Suprapubic skin (tissue), 4 donors: ENCODE data around the gene CRTAP. TPM values are rescaled to one million over a fixed set of nuclear protein-coding genes. Genes with fewer than 3 reads are reported as not detected.

Experiments
- DNase-seq, 2 donors: peaks; one replicate each; pipeline ENCODE4 v3.0.0-alpha.2; 2019; ENCODE audit warnings: low spot score in 2 of 2
- H3K27ac ChIP-seq: fragments of 200-600 bp; sonication (generic); one replicate; pipeline ENCODE4 v1.5.1; 2019
- H3K27me3 ChIP-seq: fragments of 200-600 bp; sonication (generic); one replicate; pipeline ENCODE4 v1.5.1; 2019
- H3K36me3 ChIP-seq: fragments of 200-600 bp; sonication (generic); one replicate; pipeline ENCODE4 v1.5.1; 2019
- H3K4me1 ChIP-seq: fragments of 200-600 bp; sonication (generic); one replicate; pipeline ENCODE4 v1.5.1; 2019
- H3K4me3 ChIP-seq: fragments of 200-600 bp; sonication (generic); one replicate; pipeline ENCODE4 v1.5.1; 2019; ENCODE audit warnings: mild to moderate bottlenecking
- H3K9me3 ChIP-seq: fragments of 200-600 bp; sonication (generic); one replicate; pipeline ENCODE4 v1.5.1; 2019
- EP300 ChIP-seq: sonication (generic); formaldehyde crosslinking; IDR thresholded peaks from one replicate; pipeline ENCODE4 v1.6.1; 2017; ENCODE audit warnings: antibody characterized with exemption
- POLR2A ChIP-seq, 2 donors: fragments of 450-650 bp; IDR thresholded peaks; one replicate each; pipeline ENCODE4 v1.6.1; 2017; ENCODE audit warnings: antibody characterized with exemption in 2 of 2, mild to moderate bottlenecking in 2 of 2, moderate library complexity in 2 of 2
- POLR2AphosphoS5 ChIP-seq, 3 donors: sonication (generic); formaldehyde crosslinking; IDR thresholded peaks; one replicate each; pipeline ENCODE4 v1.6.1; 2017; ENCODE audit warnings: antibody characterized with exemption in 3 of 3
- WGBS: methylation state at CpG from one replicate; pipeline ENCODE4 v1.1.5; 2018; 5-methylcytosine and 5-hydroxymethylcytosine counted together
- total RNA-seq, 4 donors: library from RNA; depleted of rRNA; stranded (reverse); fragments of >200 nt; gene quantifications; one replicate each; pipeline ENCODE4 v1.1.0, GENCODE V29; 2016
- TF ChIP-seq, protein P1 (sequence below), 2 donors: fragments of 200-600 bp in 1 of 2; fragments of 450-650 bp in 1 of 2; sonication (generic) in 1 of 2; IDR thresholded peaks; one replicate each; pipeline ENCODE4 v1.5.1; 2016 to 2019; ENCODE audit warnings: antibody characterized with exemption in 2 of 2, mild to moderate bottlenecking in 1 of 2, moderate library complexity in 1 of 2

Gene CRTAP
- total RNA-seq, 4 donors from 2014 or later, result 99.5 to 162 (median 135) TPM

DNA sequence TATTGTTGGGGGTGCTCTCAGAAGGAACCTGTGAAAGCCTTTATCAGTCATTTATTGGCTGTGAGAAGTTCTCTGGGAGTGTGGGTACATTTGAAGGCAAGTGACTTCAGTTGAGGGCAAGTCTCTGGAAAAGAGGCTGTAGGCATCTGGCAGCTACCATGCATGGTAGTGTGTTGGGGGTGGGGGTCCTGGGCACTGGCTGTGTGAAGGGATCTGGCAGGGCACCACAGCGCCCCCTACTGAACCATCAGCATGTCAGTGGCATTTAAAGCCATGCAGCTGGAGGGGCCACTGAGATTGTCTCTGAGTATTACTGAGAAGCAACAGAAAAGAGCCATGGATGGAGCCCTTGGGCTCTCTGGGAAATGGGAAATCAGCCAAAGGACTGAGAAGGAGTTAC lies 30.6 kb downstream of the CRTAP start:
- Histone ChIP-seq H3K27me3 (no peaks in the 10 kb centered on the region), H3K4me3 (no peak overlapping the region), H3K9me3 (no peaks in the 10 kb centered on the region), H3K36me3 (peaks cover 43% of the 10 kb centered on the region), H3K4me1 (peaks cover 13% of the 10 kb centered on the region), H3K27ac (no peak overlapping the region)
- no peak for DNase-seq
- WGBS, result 50% methylated on average over 1 of the region's 1 CpG
- no peak for TF ChIP-seq EP300

DNA sequence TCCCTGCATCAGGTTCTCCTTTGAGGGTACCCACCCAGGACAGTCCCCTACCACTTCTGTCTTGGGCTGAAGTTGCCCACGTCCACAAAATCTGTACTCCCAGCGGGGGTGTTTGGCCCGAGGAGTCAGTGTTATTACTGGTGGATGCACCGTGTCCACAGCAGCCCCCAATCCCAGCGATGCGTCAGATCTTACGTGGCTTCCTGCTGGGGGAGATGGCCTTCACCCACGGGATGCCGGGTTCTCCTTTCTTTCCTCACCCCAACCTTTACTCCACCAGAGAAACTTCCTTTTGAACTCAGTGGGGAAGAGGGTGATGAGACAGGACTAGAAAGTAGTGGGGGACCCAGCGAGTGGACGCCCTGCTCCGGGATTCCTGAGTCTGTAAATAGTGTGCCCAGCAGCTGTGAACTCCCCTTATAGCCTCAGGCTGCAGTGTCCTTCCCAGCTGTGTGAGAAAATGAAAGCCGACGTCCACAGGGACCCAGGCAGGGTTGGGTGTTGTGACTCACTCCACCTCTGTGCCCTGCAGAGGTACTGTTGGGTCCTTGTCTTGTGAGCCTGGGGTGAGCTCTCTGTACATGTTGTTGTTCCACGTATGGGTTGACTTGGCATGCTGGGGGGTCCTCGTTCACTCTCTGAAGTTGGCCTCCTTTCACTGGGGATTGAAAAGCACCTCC lies 31.5 kb downstream of the CRTAP start:
- DNase-seq, result no peak
- peaks cover 41% of the 10 kb centered on the region for H3K36me3 ChIP-seq
- TF ChIP-seq POLR2AphosphoS5 (IDR thresholded peaks at IDR 0.05), result no peak
- TF ChIP-seq POLR2A (IDR thresholded peaks at IDR 0.05), result no peak
- TF ChIP-seq, protein P1, sequence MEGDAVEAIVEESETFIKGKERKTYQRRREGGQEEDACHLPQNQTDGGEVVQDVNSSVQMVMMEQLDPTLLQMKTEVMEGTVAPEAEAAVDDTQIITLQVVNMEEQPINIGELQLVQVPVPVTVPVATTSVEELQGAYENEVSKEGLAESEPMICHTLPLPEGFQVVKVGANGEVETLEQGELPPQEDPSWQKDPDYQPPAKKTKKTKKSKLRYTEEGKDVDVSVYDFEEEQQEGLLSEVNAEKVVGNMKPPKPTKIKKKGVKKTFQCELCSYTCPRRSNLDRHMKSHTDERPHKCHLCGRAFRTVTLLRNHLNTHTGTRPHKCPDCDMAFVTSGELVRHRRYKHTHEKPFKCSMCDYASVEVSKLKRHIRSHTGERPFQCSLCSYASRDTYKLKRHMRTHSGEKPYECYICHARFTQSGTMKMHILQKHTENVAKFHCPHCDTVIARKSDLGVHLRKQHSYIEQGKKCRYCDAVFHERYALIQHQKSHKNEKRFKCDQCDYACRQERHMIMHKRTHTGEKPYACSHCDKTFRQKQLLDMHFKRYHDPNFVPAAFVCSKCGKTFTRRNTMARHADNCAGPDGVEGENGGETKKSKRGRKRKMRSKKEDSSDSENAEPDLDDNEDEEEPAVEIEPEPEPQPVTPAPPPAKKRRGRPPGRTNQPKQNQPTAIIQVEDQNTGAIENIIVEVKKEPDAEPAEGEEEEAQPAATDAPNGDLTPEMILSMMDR (IDR thresholded peaks at IDR 0.05), result no peak
- no peak for TF ChIP-seq EP300
- H3K27ac ChIP-seq, result no peak overlapping the region
- no peak overlapping the region for H3K4me3 ChIP-seq
- no peaks in the 10 kb centered on the region for H3K27me3 ChIP-seq
- peaks cover 13% of the 10 kb centered on the region for H3K4me1 ChIP-seq
- WGBS, result 91% methylated on average over 16 of the region's 16 CpGs
- no peaks in the 10 kb centered on the region for H3K9me3 ChIP-seq

DNA sequence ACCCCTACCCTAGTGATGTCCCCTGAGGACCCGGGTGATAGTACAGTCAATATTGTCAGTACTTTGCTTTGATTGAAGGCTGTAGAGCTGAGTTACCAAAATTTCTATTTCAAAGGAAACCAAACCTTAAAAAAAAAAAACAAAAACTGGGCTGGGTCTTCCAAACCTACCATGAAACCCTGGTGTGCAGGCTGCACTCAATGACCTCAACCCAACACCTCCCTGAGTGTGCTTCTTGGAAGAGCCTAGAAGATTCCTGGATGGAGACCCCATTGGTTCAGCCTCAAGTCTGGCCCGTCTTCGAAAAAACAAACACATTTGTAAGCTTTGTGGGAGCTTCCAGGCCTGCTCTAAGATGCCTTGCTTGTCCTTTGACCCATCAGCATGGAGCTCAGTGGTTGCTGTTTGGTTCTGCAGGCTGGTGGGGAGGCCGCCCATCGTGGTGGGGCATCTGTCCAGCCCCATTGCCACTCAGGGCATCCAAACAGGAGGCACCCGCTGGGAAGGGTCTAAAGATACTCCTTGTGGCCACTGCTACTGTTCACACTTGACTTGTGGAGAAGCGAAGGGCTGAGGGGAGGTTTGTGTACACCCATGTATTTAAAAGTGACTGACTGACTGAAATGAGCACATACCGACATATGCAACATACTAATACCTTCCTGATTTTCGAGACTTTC lies 32.2 kb downstream of the CRTAP start:
- no peaks in the 10 kb centered on the region for H3K9me3 ChIP-seq
- H3K36me3 ChIP-seq, result peaks cover 34% of the 10 kb centered on the region
- no peak overlapping the region for H3K4me3 ChIP-seq
- H3K4me1 ChIP-seq, result peaks cover 13% of the 10 kb centered on the region
- WGBS, result 80% methylated on average over 9 of the region's 9 CpGs
- no peak for DNase-seq
- no peaks in the 10 kb centered on the region for H3K27me3 ChIP-seq
- no peak overlapping the region for H3K27ac ChIP-seq
- TF ChIP-seq POLR2A (IDR thresholded peaks at IDR 0.05), result no peak
- TF ChIP-seq EP300, result no peak
- TF ChIP-seq POLR2AphosphoS5 (IDR thresholded peaks at IDR 0.05), result no peak
- TF ChIP-seq, protein P1 (IDR thresholded peaks at IDR 0.05), result no peak

DNA sequence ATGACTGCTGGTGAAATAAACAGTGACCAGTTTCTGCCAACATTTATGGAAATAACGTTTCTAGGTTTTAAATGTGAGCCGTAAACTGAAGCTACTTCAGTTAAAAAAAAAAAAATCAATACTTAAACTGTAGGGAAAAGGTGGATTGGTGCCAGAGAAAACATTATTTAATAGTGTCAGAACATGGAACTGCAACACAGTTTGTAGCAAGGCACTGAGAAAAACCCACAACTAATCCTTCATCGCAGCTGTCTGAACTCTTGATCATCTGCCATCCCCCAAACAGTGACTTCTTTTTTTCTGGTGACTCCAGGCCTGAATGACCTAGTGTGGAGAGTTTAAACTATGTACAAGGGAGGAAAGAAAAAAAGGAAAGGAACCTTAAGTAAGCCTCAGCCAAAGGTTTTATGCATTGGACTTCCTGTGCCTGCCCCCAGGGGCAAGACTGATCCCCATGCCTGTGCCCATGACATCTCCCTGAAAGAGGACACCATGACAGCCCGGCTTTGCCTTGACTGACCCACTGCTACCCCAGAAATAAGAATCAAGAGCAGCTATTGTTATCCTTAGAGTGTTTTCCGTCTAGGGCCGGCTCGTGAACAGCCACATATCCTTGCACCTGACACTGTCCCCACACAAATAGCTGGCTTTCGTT lies 33.1 kb downstream of the CRTAP start:
- no peak overlapping the region for H3K27ac ChIP-seq
- H3K4me3 ChIP-seq, result no peak overlapping the region
- H3K27me3 ChIP-seq, result no peaks in the 10 kb centered on the region
- TF ChIP-seq POLR2A (IDR thresholded peaks at IDR 0.05) (no peak), POLR2AphosphoS5 (IDR thresholded peaks at IDR 0.05) (no peak), EP300 (no peak)
- TF ChIP-seq, protein P1 (IDR thresholded peaks at IDR 0.05), result no peak
- H3K36me3 ChIP-seq, result peaks cover 27% of the 10 kb centered on the region
- WGBS, result 44% methylated on average over 8 of the region's 8 CpGs
- no peaks in the 10 kb centered on the region for H3K9me3 ChIP-seq
- no peak for DNase-seq
- peaks cover 13% of the 10 kb centered on the region for H3K4me1 ChIP-seq

DNA sequence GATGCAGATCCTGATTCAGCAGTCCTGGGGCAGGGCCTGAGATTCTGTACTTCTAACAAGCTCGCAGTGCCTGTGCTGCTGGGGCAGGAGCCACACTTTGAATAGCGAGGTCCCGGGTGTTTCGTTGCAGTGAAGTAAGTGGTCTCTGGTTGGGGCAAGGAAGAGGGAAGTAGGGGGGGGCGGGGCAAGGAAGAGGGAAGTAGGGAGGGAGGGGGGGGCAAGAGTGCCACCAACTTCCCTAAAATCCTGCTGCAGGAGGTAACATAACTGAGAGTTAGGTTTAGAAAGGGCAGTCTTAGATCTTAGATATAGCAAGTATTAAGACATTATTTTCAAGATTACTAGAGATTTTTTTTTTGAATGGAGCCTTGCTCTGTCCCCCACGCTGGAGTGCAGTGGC lies 35.5 kb downstream of the CRTAP start:
- H3K4me3 ChIP-seq, result no peak overlapping the region
- H3K27ac ChIP-seq, result no peak overlapping the region
- peaks cover 9% of the 10 kb centered on the region for H3K36me3 ChIP-seq
- H3K27me3 ChIP-seq, result no peaks in the 10 kb centered on the region
- peaks cover 13% of the 10 kb centered on the region for H3K4me1 ChIP-seq
- no peak for DNase-seq
- TF ChIP-seq POLR2AphosphoS5 (IDR thresholded peaks at IDR 0.05) (no peak), POLR2A (IDR thresholded peaks at IDR 0.05) (no peak)
- 83% methylated on average over 5 of the region's 6 CpGs for WGBS
- H3K9me3 ChIP-seq, result no peaks in the 10 kb centered on the region
